ENCODE measurements around the gene ID3. TPM values are rescaled to one million over a fixed set of nuclear protein-coding genes. Genes with fewer than 3 reads are reported as not detected.

ID3 gene
- 100 to 1,000 TPM; 145 to 357 TPM for total RNA-seq

GRCh38 chr1:23559136-23559984 is at the start of gene ID3:
Gene ID3 (minus strand): TSS chr1:23559501. CDS start chr1:23559426, 75 bp downstream.
- peak within 1 kb of the TSS; percentile 90 to 93 for H3K27ac ChIP-seq
- H3K4me1 ChIP-seq = peaks cover 0 to 68% of the 10 kb centered on the region in 2 donors
- H3K27me3 ChIP-seq = no peaks in the 10 kb centered on the region
- H3K4me3 ChIP-seq = peak within 1 kb of the TSS; percentile 68 to 79
- peak in 1 of 2 donors; percentile 11 for TF ChIP-seq CTCF (IDR thresholded peaks at IDR 0.05)
- H3K36me3 ChIP-seq = peaks cover 23% of the 10 kb centered on the region
- DNase-seq (ENCODE audit: low spot score) = peak; percentile 99
- H3K9me3 ChIP-seq = no peaks in the 10 kb centered on the region

GRCh38 chr1:23607944-23608343 is 48.6 kb upstream of the ID3 start:
- Histone ChIP-seq H3K27ac (no peak overlapping the region), H3K4me1 (no peaks in the 10 kb centered on the region), H3K36me3 (no peaks in the 10 kb centered on the region), H3K9me3 (no peaks in the 10 kb centered on the region), H3K4me3 (no peak overlapping the region), H3K27me3 (no peaks in the 10 kb centered on the region)
- TF ChIP-seq CTCF (IDR thresholded peaks at IDR 0.05) = no peak
- DNase-seq (ENCODE audit: low spot score) = no peak

GRCh38 chr1:23601968-23602876 is 42.9 kb upstream of the ID3 start:
- no peaks in the 10 kb centered on the region for H3K27me3 ChIP-seq
- TF ChIP-seq CTCF (IDR thresholded peaks at IDR 0.05) = no peak
- no peak overlapping the region for H3K4me3 ChIP-seq
- no peak for DNase-seq (ENCODE audit: low spot score)
- H3K27ac ChIP-seq = no peak overlapping the region
- no peaks in the 10 kb centered on the region for H3K9me3 ChIP-seq
- H3K36me3 ChIP-seq = no peaks in the 10 kb centered on the region
- H3K4me1 ChIP-seq = peaks cover 0 to 10% of the 10 kb centered on the region in 2 donors

- TF ChIP-seq CTCF (IDR thresholded peaks at IDR 0.05) = no peak
- Histone ChIP-seq H3K4me1 (peaks cover 0 to 10% of the 10 kb centered on the region in 2 donors), H3K9me3 (no peaks in the 10 kb centered on the region), H3K27me3 (no peaks in the 10 kb centered on the region), H3K4me3 (no peak overlapping the region), H3K27ac (no peak overlapping the region), H3K36me3 (no peaks in the 10 kb centered on the region)
- DNase-seq (ENCODE audit: low spot score) = no peak
Observed at GRCh38 chr1:23601135-23601967, 42.0 kb upstream of the ID3 start.

GRCh38 chr1:23600283-23600682 is 41.0 kb upstream of the ID3 start:
- no peak overlapping the region for H3K4me3 ChIP-seq
- H3K27me3 ChIP-seq = no peaks in the 10 kb centered on the region
- no peak for TF ChIP-seq CTCF (IDR thresholded peaks at IDR 0.05)
- no peaks in the 10 kb centered on the region for H3K9me3 ChIP-seq
- peaks cover 0 to 10% of the 10 kb centered on the region in 2 donors for H3K4me1 ChIP-seq
- no peaks in the 10 kb centered on the region for H3K36me3 ChIP-seq
- H3K27ac ChIP-seq = no peak overlapping the region
- DNase-seq (ENCODE audit: low spot score) = no peak

All from right atrium auricular region (tissue), 2 donors.